Fibroblast of skin of abdomen (primary cell): ENCODE data around the gene IQCK.

Experiments
- DNase-seq: peaks from one replicate; pipeline ENCODE4 v3.0.0-alpha.2; 2013

Gene IQCK

GRCh38 chr16:19718624-19718965 is 524 bp downstream of the IQCK start:
- DNase-seq: no peak

- DNase-seq: no peak
Measured at GRCh38 chr16:19722269-19722952, 4.3 kb downstream of the IQCK start.

GRCh38 chr16:19722981-19723380 is 4.9 kb downstream of the IQCK start:
- no peak for DNase-seq

GRCh38 chr16:19728636-19728965 is 10.5 kb downstream of the IQCK start:
- no peak for DNase-seq

- DNase-seq: no peak
Measured at GRCh38 chr16:19733551-19733950, 15.5 kb downstream of the IQCK start.

DNA sequence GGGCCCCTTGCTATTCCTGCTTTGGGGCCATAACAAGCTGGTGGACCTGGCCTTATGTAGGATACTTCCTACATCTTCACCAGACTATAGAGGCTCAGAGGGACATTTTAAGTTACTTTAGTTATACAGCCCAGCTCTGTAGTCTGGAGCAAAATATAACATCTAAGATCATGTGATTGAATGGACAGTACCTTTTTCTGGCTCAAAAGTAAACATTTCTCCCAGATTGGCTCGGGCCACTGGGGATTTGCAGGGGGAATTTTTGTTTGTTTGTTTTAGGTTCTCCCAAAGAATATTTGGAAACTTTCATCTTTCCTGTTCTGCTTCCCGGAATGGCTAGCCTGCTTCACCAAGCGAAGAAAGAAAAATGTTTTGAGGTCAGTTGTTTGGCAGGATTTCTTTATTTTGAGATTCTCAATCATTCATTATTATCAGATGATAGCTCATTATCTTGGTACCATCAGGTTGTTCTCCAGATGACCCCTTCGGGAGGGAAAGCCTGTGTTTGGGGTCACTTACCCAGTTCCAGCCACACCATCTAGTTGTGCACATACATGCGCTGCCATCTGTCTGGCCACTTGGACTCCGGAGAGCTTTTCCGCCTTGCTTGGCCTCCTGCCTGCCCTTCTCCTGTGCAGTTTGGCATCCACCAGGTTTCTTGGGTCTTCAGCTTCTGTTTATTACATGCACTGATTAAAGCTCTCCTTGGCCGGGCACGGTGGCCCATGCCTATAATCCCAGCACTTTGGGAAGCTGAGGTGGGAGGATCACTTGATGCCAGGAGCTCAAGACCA is 17.2 kb downstream of the IQCK start:
- DNase-seq: no peak

GRCh38 chr16:19737306-19738038 is 19.4 kb downstream of the IQCK start:
- no peak for DNase-seq

- no peak for DNase-seq
Measured at GRCh38 chr16:19741354-19741753, 23.3 kb downstream of the IQCK start.

- no peak for DNase-seq
Measured at GRCh38 chr16:19743816-19744159, 25.7 kb downstream of the IQCK start.

DNA sequence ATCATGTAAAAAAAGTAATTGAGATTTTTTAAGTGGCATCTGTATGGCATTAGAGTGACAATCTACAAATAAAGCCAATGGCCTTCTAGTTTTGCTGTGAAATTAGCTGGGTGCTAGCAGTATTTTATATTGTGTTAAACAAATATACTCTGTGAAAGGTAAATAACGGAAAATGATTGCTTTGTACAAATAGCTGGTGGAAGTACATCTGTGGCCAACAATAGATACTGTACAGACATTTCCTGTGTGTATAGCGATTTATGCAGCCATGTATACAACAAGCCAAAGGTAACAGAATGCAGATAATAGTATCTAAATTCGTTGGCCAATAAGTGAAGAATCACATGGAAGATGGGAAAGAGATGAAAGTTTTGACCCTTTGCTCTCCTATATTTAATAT is 26.6 kb downstream of the IQCK start:
- DNase-seq: no peak

GRCh38 chr16:19745286-19746010 is 27.4 kb downstream of the IQCK start:
- DNase-seq: peak; percentile 16

GRCh38 chr16:19746561-19746960 is 28.5 kb downstream of the IQCK start:
- DNase-seq: no peak

DNA sequence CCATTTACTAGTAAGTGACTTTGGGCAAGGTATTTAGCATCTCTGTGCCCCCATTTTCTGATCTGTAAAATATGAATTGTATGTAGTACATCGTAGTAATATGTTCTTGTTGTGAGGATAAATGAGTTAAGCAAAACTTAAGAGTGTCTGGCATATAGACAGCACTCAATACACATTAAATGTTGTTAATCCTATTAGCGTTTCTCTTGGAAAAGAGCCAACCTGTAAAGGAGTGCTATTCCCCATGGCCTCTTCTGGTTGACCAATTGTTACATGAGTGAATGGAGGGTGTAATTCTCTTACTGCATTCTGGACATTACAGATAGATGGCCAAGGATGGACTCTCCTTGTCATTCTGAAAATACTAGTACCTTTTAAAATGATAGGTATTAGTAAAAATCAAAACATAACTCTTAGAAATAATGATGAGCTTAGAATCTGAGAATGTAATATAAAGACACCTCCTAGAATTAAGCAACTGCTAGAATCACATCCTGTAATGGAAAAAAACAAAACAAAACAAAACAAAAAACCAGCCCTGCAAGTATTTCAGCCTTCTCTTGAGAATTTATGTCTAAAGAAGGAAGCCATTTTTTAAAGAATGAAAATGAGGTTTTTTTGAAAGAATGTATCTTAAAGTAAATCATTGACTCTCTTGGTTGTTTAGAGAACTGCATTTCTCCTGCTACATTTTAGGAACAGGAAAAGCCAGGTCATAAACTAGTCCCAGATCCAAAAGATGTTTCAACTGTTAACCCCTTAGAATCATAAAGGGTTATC is 30.5 kb downstream of the IQCK start:
- DNase-seq: no peak

DNA sequence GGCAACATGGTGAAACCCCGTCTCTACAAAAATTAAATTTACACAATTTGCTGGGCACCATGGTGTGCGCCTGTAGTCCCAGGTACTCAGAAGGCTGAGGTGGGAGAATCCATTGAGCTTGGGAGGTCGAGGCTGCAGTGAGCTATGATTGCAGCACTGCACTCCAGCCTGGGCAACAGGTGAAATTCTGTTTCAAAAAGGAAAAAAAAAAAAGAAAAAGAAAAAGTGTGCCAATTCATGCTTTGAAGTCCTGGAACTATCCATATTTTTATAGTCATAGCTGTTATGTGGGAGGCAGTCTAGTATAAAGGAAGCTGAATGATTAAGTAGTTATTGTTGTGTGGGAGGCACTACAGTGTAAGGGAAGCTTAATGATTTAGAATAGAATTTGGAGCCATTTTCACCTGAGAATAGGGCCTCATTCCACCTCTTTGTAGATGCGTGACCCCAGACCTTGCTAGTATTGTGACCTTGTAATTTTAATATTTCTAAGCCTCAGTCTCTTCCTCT is 31.6 kb downstream of the IQCK start:
- DNase-seq: no peak

DNA sequence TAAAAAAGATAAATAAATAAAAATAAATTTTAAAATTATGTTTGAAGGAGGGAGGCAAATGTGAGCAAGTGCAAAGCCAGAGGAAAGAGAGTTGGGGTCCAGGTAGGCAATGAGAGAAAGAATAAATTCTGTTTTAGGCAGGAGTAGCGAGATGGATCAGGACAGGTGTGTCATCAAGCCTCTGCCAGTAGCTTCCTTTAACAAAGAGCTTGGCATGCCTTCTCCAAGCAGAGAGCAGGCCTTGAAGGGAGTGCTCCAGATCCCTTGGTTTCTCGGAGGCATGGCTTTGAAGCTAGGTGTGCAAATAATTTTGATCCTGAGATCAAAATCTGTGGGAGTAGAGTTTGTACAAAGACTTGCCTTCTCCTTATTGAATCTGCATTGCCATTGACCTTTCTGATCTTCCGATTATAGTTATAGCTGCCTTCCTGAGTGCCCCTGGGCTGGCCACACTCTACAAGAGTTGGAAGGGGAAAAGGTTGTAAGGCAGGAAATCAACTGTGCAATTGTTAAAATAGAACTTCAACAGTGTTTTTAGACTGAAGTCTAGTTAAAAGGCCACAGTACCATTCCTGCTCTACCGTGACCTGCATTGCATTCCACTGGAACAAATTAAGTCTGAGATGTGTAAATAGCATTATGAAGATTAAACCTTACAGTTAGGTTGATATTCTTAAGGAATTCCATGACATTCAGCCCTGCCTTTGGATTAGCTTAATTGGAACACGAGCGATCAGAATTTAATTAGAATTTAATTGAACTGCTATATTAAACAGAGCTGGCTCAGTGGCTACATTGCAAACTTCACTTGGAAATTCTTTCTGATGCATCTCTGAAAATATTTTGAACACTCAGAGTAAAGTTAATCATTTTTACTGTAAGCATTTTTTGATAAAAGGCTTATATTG is 33.7 kb downstream of the IQCK start:
- DNase-seq: no peak

- peak; percentile 23 for DNase-seq
Measured at GRCh38 chr16:19753815-19754643, 36.0 kb downstream of the IQCK start.

DNA sequence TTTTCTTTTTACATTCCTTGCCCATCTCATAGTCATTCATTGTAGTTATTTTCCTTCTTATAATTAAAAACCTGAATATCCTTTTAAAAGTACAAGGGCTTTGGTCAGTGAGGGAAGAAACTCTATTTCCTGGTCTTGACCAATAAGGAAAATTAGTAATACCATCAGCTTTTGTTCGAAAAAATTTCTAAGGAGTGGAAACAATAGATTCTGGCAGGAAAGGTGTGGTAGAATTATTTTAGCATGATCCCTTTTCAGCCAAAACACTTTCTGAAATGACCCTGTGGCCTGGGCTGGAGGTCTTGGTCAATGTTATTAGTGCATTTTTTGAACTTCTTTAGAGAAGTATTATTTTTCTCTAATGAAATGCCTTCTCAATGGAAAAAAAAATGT is 36.6 kb downstream of the IQCK start:
- DNase-seq: no peak

DNA sequence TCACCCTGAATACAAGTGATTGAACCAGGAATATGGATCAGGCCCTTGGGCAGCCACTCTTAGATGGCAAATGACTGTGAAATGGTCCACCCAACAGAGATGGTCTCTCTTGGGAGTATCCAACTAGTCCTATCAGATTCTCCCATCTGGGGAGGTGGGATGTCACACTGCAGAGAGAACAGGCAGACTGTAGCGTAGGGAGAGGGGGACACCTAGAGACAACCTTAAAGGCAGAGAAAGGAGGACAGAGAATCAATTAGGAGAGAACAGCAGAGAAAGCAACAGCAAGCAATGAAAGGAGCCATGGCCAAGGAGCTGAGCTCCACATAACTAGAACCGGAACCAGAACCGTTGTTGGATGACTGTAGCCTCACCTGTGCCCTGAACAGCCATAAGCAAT is 37.2 kb downstream of the IQCK start:
- DNase-seq: no peak

DNA sequence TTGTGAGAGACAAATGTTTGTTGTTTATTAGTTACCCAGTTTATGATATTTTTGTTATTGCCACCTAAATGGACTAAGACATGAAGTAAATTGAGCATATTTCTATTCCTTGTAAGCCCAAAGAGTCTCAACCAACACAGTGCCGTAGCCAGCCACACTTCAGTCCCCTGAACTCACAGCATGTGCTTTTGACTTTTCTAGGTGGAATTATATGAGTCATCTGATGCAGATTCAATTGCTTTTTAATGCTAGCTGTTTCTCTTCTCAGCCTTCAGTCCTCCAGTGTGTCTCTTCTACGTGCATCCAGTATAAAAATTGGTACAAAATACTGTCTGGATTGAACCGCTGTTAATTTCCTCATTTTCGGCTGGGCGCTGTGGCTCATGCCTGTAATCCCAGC is 39.0 kb downstream of the IQCK start:
- DNase-seq: peak; percentile 13
